Gastrocnemius medialis (tissue), 4 donors: ENCODE data around the gene SCAF1.

Experiments
- CTCF ChIP-seq, 5 experiments: fragments of 450-650 bp in 3 of 5; fragments of 200-600 bp in 2 of 5; sonication (generic) in 2 of 5; IDR thresholded peaks in 4 of 5; conservative IDR thresholded peaks in 1 of 5; 1 replicate in 4 of 5; 2 replicates in 1 of 5; pipeline ENCODE4 v1.5.1; 2016 to 2019; ENCODE audit warnings: antibody characterized with exemption in 5 of 5, mild to moderate bottlenecking in 3 of 5, moderate library complexity in 3 of 5
- POLR2A ChIP-seq, 2 donors: fragments of 450-650 bp; IDR thresholded peaks; one replicate each; pipeline ENCODE4 v1.6.1; 2017; ENCODE audit warnings: antibody characterized with exemption in 2 of 2, mild to moderate bottlenecking in 2 of 2, moderate library complexity in 2 of 2

- TF ChIP-seq CTCF (IDR thresholded peaks at IDR 0.05 in 4 of 5, conservative IDR thresholded peaks at IDR 0.05 in 1 of 5) = no peak
- peak; percentile 84 to 94 for TF ChIP-seq POLR2A (IDR thresholded peaks at IDR 0.05)
Measured at GRCh38 chr19:49640113-49640898, 1.7 kb upstream of the SCAF1 start, which contains the start of gene RRAS.
